Smooth muscle cell (in vitro differentiated cells): Measurements from ENCODE around the gene GFRA4. TPM values are rescaled to one million over a fixed set of nuclear protein-coding genes. Genes with fewer than 3 reads are reported as not detected.

Experiments used
- DNase-seq: peaks from one replicate; lab custom pipeline; 2025; ENCODE audit not compliant: unreplicated experiment; lab: John Stamatoyannopoulos, UW
- H2AFZ ChIP-seq: fragments of 200-600 bp; sonication (generic); 2 replicates; pipeline ENCODE4 v1.6.0; 2016; ENCODE audit warnings: antibody characterized with exemption, low read depth, mild to moderate bottlenecking
- H3F3A ChIP-seq: fragments of 200-600 bp; sonication (generic); 2 replicates; pipeline ENCODE4 v1.6.0; 2017; ENCODE audit warnings: antibody characterized with exemption, low read depth
- H3K27ac ChIP-seq: fragments of 200-600 bp; sonication (generic); 2 replicates; pipeline ENCODE4 v1.5.1; 2016; ENCODE audit warnings: low read depth, mild to moderate bottlenecking
- H3K27me3 ChIP-seq: fragments of 200-600 bp; sonication (generic); 2 replicates; pipeline ENCODE4 v1.6.1; 2016; ENCODE audit warnings: low read depth, mild to moderate bottlenecking
- H3K36me3 ChIP-seq: fragments of 200-600 bp; sonication (generic); 2 replicates; pipeline ENCODE4 v1.5.1; 2016; ENCODE audit warnings: low read depth
- H3K4me1 ChIP-seq: fragments of 200-600 bp; sonication (generic); 2 replicates; pipeline ENCODE4 v1.5.1; 2016; ENCODE audit warnings: low read depth
- H3K4me2 ChIP-seq: fragments of 200-600 bp; sonication (generic); 2 replicates; pipeline ENCODE4 v1.6.0; 2016; ENCODE audit warnings: mild to moderate bottlenecking
- H3K4me3 ChIP-seq: fragments of 200-600 bp; sonication (generic); 2 replicates; pipeline ENCODE4 v1.5.1; 2016; ENCODE audit warnings: mild to moderate bottlenecking
- H3K79me2 ChIP-seq: fragments of 200-600 bp; sonication (generic); 2 replicates; pipeline ENCODE4 v1.6.0; 2016; ENCODE audit warnings: low read depth, mild to moderate bottlenecking
- H3K9ac ChIP-seq: fragments of 200-600 bp; sonication (generic); 2 replicates; pipeline ENCODE4 v1.6.0; 2016; ENCODE audit warnings: low read depth
- H3K9me3 ChIP-seq: fragments of 200-600 bp; sonication (generic); replicated peaks from 2 replicates; pipeline ENCODE4 v1.5.1; 2016; ENCODE audit warnings: low read depth
- H4K20me1 ChIP-seq: fragments of 200-600 bp; sonication (generic); 2 replicates; pipeline ENCODE4 v1.6.0; 2016; ENCODE audit warnings: low read depth
- WGBS: methylation state at CpG from one replicate; pipeline ENCODE4 v1.1.7; 2016; ENCODE audit warnings: low lambda C conversion rate; 5-methylcytosine and 5-hydroxymethylcytosine counted together
- polyA plus RNA-seq: library from polyadenylated mRNA; unstranded; fragments of >200 nt; fragmentation: Nextera tagmentation; extraction: Ambion mirVana; gene quantifications from 2 replicates; pipeline ENCODE4 v1.2.1, GENCODE V29; 2016
- total RNA-seq: library from RNA; depleted of rRNA; stranded (reverse); fragments of >200 nt; gene quantifications from 2 replicates; pipeline ENCODE4 v1.2.3, GENCODE V29; 2014
- TF ChIP-seq, protein P1 (sequence below): fragments of 200-600 bp; sonication (generic); IDR thresholded peaks from 2 replicates; pipeline ENCODE4 v1.5.1; 2017; ENCODE audit warnings: borderline replicate concordance, mild to moderate bottlenecking, antibody characterized with exemption; ENCODE audit not compliant: insufficient read depth, poor library complexity, severe bottlenecking

The GFRA4 gene
- total and polyA plus RNA-seq, 2 experiments from 2014 or later, result not detected

DNA sequence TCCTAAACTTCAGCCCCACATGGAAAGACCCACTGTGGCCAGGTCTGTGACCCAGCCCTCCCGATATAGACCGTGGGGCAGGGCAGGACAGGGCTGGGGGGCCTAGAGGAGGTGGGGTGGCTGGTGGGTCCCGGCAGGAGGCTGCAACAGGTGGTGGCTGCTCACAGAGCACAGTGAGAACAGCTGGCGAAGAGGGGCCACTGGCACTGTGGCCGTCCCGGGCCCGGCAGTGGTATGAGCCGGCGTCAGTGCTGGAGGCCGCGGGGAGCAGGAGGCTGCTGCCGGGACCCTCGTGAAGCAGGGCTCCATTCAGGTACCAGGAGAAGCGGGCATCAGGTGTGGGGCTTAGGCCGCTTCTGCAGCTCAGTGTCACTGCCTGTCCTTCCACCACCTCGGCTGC lies 35.8 kb upstream of the GFRA4 start:
- Histone ChIP-seq H4K20me1 (no peaks in the 10 kb centered on the region), H3K27me3 (no peaks in the 10 kb centered on the region), H3K27ac (no peak overlapping the region), H3K4me1 (no peaks in the 10 kb centered on the region), H3F3A (no peaks in the 10 kb centered on the region), H3K36me3 (no peaks in the 10 kb centered on the region), H2AFZ (no peak overlapping the region), H3K79me2 (no peaks in the 10 kb centered on the region), H3K9ac (no peak overlapping the region), H3K9me3 (no peaks in the 10 kb centered on the region), H3K4me3 (no peak overlapping the region), H3K4me2 (no peak overlapping the region)
- TF ChIP-seq, protein P1, sequence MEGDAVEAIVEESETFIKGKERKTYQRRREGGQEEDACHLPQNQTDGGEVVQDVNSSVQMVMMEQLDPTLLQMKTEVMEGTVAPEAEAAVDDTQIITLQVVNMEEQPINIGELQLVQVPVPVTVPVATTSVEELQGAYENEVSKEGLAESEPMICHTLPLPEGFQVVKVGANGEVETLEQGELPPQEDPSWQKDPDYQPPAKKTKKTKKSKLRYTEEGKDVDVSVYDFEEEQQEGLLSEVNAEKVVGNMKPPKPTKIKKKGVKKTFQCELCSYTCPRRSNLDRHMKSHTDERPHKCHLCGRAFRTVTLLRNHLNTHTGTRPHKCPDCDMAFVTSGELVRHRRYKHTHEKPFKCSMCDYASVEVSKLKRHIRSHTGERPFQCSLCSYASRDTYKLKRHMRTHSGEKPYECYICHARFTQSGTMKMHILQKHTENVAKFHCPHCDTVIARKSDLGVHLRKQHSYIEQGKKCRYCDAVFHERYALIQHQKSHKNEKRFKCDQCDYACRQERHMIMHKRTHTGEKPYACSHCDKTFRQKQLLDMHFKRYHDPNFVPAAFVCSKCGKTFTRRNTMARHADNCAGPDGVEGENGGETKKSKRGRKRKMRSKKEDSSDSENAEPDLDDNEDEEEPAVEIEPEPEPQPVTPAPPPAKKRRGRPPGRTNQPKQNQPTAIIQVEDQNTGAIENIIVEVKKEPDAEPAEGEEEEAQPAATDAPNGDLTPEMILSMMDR, result no peak
- DNase-seq, result no peak
- 91% methylated on average over 16 of the region's 16 CpGs for WGBS

DNA sequence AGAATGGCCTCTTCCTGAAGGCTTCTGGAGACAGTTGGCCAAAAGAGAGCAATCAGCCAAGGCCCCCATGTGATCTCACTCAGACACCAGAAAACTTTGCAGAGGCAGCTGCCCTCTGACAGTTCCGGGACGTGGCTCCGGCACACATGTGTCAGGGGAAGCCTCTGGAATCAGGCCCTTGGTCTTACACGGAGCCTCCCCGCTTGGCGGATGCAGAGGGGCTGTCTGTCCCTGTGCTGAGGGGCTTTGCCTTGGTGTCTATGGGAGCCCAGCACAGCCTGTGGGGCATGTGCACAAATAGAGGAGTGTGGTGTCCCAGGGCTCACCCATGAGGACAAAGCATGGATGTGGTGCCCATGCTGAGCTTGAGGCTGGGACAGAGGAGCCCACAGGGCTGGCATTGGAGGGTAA lies 35.4 kb upstream of the GFRA4 start:
- Histone ChIP-seq H3K9me3 (no peaks in the 10 kb centered on the region), H3K4me2 (no peak overlapping the region), H3K4me1 (no peaks in the 10 kb centered on the region), H3K36me3 (no peaks in the 10 kb centered on the region), H3K79me2 (no peaks in the 10 kb centered on the region), H3K27ac (no peak overlapping the region), H3F3A (no peaks in the 10 kb centered on the region), H4K20me1 (no peaks in the 10 kb centered on the region), H3K4me3 (no peak overlapping the region), H3K27me3 (no peaks in the 10 kb centered on the region), H3K9ac (no peak overlapping the region), H2AFZ (no peak overlapping the region)
- TF ChIP-seq, protein P1, result no peak
- WGBS, result 90% methylated on average over 6 of the region's 6 CpGs
- DNase-seq, result no peak

DNA sequence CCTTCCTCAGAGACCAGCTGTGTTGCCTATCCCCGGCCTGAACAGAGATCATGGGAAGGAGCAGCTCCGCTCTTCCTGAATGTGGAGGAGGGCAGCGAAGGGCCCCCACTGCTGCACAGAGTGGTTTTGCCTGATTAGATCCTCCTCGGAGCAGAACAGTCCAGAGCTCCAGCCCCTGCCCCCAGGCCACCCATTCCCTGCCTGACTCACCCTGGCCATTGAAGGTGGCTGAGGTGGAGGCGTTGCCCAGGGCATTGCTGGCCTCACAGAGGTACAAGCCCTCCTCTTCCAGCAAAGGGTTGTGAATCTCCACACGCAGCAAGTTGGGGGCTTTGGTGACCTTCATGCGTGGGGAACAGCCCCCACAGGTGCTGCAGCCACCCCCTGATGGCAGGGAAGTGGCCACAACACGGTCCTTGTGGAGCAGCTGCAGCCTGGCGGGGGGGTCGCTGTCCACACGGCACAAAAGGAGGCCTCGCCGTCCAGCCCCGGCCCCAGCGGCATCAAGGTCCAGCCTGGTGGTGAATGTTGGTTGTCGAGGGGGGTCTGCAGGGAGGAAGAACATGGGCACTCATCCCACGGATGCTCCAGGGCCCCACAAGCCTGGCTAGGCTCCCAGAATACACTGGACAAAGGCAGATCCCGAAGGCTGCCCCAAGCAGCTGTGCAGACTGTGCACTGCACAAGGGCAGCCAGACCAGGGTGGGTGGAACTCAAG lies 34.5 kb upstream of the GFRA4 start:
- WGBS, result 84% methylated on average over 18 of the region's 18 CpGs
- H3K4me3 ChIP-seq, result no peak overlapping the region
- H3K27me3 ChIP-seq, result no peaks in the 10 kb centered on the region
- no peaks in the 10 kb centered on the region for H3F3A ChIP-seq
- H3K9ac ChIP-seq, result no peak overlapping the region
- H3K79me2 ChIP-seq, result no peaks in the 10 kb centered on the region
- no peak overlapping the region for H3K27ac ChIP-seq
- TF ChIP-seq, protein P1, result no peak
- DNase-seq, result no peak
- H3K4me2 ChIP-seq, result no peak overlapping the region
- no peaks in the 10 kb centered on the region for H3K9me3 ChIP-seq
- H3K4me1 ChIP-seq, result no peaks in the 10 kb centered on the region
- H4K20me1 ChIP-seq, result no peaks in the 10 kb centered on the region
- no peaks in the 10 kb centered on the region for H3K36me3 ChIP-seq
- no peak overlapping the region for H2AFZ ChIP-seq
